Measurements from ENCODE around the gene AADACL4. TPM values are rescaled to one million over a fixed set of nuclear protein-coding genes. Genes with fewer than 3 reads are reported as not detected.
A peak's percentile ranks its signal among the peaks of the same experiment; 100 is the strongest.

AADACL4 gene
- total RNA-seq, 1 donor from 2014 or later, result not detected

DNA sequence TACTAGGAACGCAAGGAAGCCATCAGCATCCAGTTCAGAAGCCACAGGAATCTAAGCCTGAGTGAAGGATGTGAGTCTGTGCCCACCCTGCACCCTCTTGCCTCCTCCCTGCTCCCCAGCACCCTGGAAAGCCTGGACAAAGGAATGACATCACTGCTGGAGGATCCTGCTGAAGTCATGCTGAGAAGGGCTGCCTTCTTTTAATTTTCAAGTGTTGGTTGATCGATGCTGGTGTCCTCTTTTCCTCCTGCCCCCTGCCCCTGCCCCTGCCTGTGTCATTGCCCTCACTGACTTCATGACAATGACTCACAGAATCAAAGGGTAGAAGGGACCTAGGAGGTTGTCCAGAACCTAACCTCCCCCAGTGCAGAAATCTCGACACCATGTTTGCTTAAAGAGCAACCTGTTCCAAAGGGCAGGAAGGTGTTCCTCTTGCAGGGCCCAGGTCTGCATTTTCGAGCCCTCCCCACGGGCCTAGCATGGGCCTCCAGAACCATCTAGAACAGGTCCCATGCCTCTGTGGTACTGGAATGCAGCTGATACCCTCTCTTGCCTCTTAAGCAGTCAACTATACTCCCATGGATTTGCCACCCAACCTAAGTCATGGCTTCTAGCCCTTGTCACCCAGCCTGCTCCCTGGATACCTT is 35.5 kb upstream of the AADACL4 start:
- Histone ChIP-seq H3K4me1 (ENCODE audit: insufficient read depth, low read length) (peaks cover 20% of the 10 kb centered on the region), H2AFZ (ENCODE audit: low read depth, low read length) (no peak overlapping the region), H3K9ac (ENCODE audit: low read length) (no peak overlapping the region), H3K4me3 (ENCODE audit: insufficient read depth, low read depth, low read length) (no peak overlapping the region), H3K36me3 (ENCODE audit: insufficient read depth, low read length) (no peaks in the 10 kb centered on the region), H3K4me2 (ENCODE audit: low read length) (peak overlapping the region; percentile 12), H4K20me1 (ENCODE audit: insufficient read depth, low read length) (peaks cover 38% of the 10 kb centered on the region), H3K27ac (ENCODE audit: low read depth, low read length) (peak overlapping the region; percentile 10), H3K9me3 (ENCODE audit: insufficient read depth, low read depth, low read length) (no peaks in the 10 kb centered on the region), H3K27me3 (ENCODE audit: insufficient read depth, low read length) (no peaks in the 10 kb centered on the region), H3K79me2 (ENCODE audit: insufficient read depth, low read length) (peaks cover 66% of the 10 kb centered on the region)
- H3K36me3 Mint-ChIP-seq (ENCODE audit: low read depth, unreplicated experiment), result peaks cover 3% of the 10 kb centered on the region
- DNase-seq (ENCODE audit: low read depth) (peak; percentile 73), FAIRE-seq (no peak)
- peaks cover 44% of the 10 kb centered on the region for H3K27me3 Mint-ChIP-seq (ENCODE audit: low read depth, unreplicated experiment)
- H3K4me1 Mint-ChIP-seq (ENCODE audit: low read depth, unreplicated experiment), result peaks cover 11% of the 10 kb centered on the region
- TF ChIP-seq, protein P1, sequence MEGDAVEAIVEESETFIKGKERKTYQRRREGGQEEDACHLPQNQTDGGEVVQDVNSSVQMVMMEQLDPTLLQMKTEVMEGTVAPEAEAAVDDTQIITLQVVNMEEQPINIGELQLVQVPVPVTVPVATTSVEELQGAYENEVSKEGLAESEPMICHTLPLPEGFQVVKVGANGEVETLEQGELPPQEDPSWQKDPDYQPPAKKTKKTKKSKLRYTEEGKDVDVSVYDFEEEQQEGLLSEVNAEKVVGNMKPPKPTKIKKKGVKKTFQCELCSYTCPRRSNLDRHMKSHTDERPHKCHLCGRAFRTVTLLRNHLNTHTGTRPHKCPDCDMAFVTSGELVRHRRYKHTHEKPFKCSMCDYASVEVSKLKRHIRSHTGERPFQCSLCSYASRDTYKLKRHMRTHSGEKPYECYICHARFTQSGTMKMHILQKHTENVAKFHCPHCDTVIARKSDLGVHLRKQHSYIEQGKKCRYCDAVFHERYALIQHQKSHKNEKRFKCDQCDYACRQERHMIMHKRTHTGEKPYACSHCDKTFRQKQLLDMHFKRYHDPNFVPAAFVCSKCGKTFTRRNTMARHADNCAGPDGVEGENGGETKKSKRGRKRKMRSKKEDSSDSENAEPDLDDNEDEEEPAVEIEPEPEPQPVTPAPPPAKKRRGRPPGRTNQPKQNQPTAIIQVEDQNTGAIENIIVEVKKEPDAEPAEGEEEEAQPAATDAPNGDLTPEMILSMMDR (IDR thresholded peaks at IDR 0.05; ENCODE audit: insufficient read depth, low read depth, low read length), result no peak
- TF ChIP-seq EZH2 (IDR thresholded peaks at IDR 0.05; ENCODE audit: insufficient read depth, low read length), result no peak
- H3K27ac Mint-ChIP-seq (ENCODE audit: unreplicated experiment), result no peak overlapping the region
- peaks cover 10% of the 10 kb centered on the region for H3K9me3 Mint-ChIP-seq (ENCODE audit: unreplicated experiment)
- H3K4me3 Mint-ChIP-seq (ENCODE audit: unreplicated experiment), result no peak overlapping the region

DNA sequence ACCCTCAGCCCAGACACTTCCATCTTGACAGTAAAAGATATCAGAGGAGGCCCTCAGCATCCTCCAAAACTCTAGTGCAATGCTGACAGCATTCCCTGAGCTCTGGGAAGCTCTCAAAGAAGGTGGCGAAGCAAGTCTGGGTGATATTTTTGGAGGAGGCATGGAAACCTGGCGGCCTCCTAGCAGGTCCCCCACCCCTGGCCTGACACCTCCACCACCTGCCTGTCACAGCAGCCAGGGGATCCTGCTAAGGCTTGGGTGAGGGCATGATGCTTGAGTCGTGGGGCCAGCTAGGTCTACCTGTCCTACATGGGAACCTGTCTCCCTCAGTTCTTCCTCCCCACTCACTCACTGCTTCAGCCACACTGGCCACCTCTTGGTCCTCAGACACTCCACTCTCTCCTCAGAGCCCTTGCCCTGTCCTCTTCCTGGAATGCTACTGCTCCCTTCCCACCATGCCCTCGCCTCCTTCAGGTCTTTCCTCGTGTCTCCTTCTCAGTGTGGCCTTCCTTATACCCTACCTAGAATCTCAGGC is 34.3 kb upstream of the AADACL4 start:
- no peaks in the 10 kb centered on the region for H3K36me3 ChIP-seq (ENCODE audit: insufficient read depth, low read length)
- no peak overlapping the region for H2AFZ ChIP-seq (ENCODE audit: low read depth, low read length)
- H3K36me3 Mint-ChIP-seq (ENCODE audit: low read depth, unreplicated experiment), result peaks cover 3% of the 10 kb centered on the region
- H3K27me3 ChIP-seq (ENCODE audit: insufficient read depth, low read length), result no peaks in the 10 kb centered on the region
- H3K27me3 Mint-ChIP-seq (ENCODE audit: low read depth, unreplicated experiment), result peaks cover 44% of the 10 kb centered on the region
- no peak overlapping the region for H3K27ac Mint-ChIP-seq (ENCODE audit: unreplicated experiment)
- no peak for DNase-seq (ENCODE audit: low read depth)
- H3K4me1 Mint-ChIP-seq (ENCODE audit: low read depth, unreplicated experiment), result peaks cover 3% of the 10 kb centered on the region
- no peak overlapping the region for H3K4me3 Mint-ChIP-seq (ENCODE audit: unreplicated experiment)
- no peak overlapping the region for H3K9ac ChIP-seq (ENCODE audit: low read length)
- H3K9me3 Mint-ChIP-seq (ENCODE audit: unreplicated experiment), result peaks cover 10% of the 10 kb centered on the region
- H3K79me2 ChIP-seq (ENCODE audit: insufficient read depth, low read length), result peaks cover 73% of the 10 kb centered on the region
- no peak overlapping the region for H3K4me2 ChIP-seq (ENCODE audit: low read length)
- H3K27ac ChIP-seq (ENCODE audit: low read depth, low read length), result no peak overlapping the region
- peaks cover 49% of the 10 kb centered on the region for H4K20me1 ChIP-seq (ENCODE audit: insufficient read depth, low read length)
- no peaks in the 10 kb centered on the region for H3K9me3 ChIP-seq (ENCODE audit: insufficient read depth, low read depth, low read length)
- FAIRE-seq, result no peak
- TF ChIP-seq, protein P1 (IDR thresholded peaks at IDR 0.05; ENCODE audit: insufficient read depth, low read depth, low read length), result no peak
- no peak for TF ChIP-seq EZH2 (IDR thresholded peaks at IDR 0.05; ENCODE audit: insufficient read depth, low read length)
- H3K4me1 ChIP-seq (ENCODE audit: insufficient read depth, low read length), result peaks cover 10% of the 10 kb centered on the region
- no peak overlapping the region for H3K4me3 ChIP-seq (ENCODE audit: insufficient read depth, low read depth, low read length)
